Neural progenitor cell (in vitro differentiated cells): Measurements from ENCODE around the gene RAD51B. TPM values are rescaled to one million over a fixed set of nuclear protein-coding genes. Genes with fewer than 3 reads are reported as not detected.

Experiments
- DNase-seq: peaks from one replicate; pipeline ENCODE4 v3.0.0-alpha.2; 2016; ENCODE audit warnings: low spot score
- H2AFZ ChIP-seq: fragments of 200-600 bp; sonication (generic); replicated peaks from 2 replicates; pipeline ENCODE4 v1.6.1; 2016; ENCODE audit warnings: antibody characterized with exemption
- H3F3A ChIP-seq: fragments of 200-600 bp; sonication (generic); 2 replicates; pipeline ENCODE4 v1.6.1; 2016; ENCODE audit warnings: antibody characterized with exemption, low read depth
- H3K27ac ChIP-seq: fragments of 200-600 bp; sonication (generic); 2 replicates; pipeline ENCODE4 v1.5.1; 2016; ENCODE audit warnings: mild to moderate bottlenecking
- H3K27me3 ChIP-seq: fragments of 200-600 bp; sonication (generic); 2 replicates; pipeline ENCODE4 v1.6.1; 2016; ENCODE audit warnings: mild to moderate bottlenecking, moderate library complexity
- H3K36me3 ChIP-seq: fragments of 200-600 bp; sonication (generic); 2 replicates; pipeline ENCODE4 v1.5.1; 2016
- H3K4me1 ChIP-seq: fragments of 200-600 bp; sonication (generic); 2 replicates; pipeline ENCODE4 v1.6.1; 2016; ENCODE audit warnings: mixed run types
- H3K4me2 ChIP-seq: fragments of 200-600 bp; sonication (generic); 2 replicates; pipeline ENCODE4 v1.6.1; 2016
- H3K4me3 ChIP-seq: fragments of 200-600 bp; sonication (generic); 2 replicates; pipeline ENCODE4 v1.5.1; 2016
- H3K79me2 ChIP-seq: fragments of 200-600 bp; sonication (generic); 2 replicates; pipeline ENCODE4 v1.6.1; 2016; ENCODE audit warnings: low read depth
- H3K9ac ChIP-seq: fragments of 200-600 bp; sonication (generic); 2 replicates; pipeline ENCODE4 v1.6.1; 2016
- H3K9me3 ChIP-seq: fragments of 200-600 bp; sonication (generic); 2 replicates; pipeline ENCODE4 v1.5.1; 2016; ENCODE audit warnings: low read depth
- H4K20me1 ChIP-seq: fragments of 200-600 bp; sonication (generic); 2 replicates; pipeline ENCODE4 v1.6.1; 2016; ENCODE audit warnings: low read depth
- H3K27ac Mint-ChIP-seq: 3 replicates; pipeline ENCODE4 v1.8.0; 2021; ENCODE audit warnings: mixed read lengths
- H3K27me3 Mint-ChIP-seq: 2 replicates; pipeline ENCODE4 v1.8.0; 2022; ENCODE audit warnings: low read depth, mild to moderate bottlenecking, inconsistent platforms, moderate library complexity, mixed read lengths; ENCODE audit not compliant: insufficient read depth
- H3K36me3 Mint-ChIP-seq: 3 replicates; pipeline ENCODE4 v1.8.0; 2021; ENCODE audit warnings: mixed read lengths
- H3K4me1 Mint-ChIP-seq: 3 replicates; pipeline ENCODE4 v1.8.0; 2021; ENCODE audit warnings: mixed read lengths
- H3K4me3 Mint-ChIP-seq: 3 replicates; pipeline ENCODE4 v1.8.0; 2021; ENCODE audit warnings: mild to moderate bottlenecking, moderate library complexity, mixed read lengths
- H3K9me3 Mint-ChIP-seq: 3 replicates; pipeline ENCODE4 v1.8.0; 2020; ENCODE audit warnings: mixed read lengths
- CTCF ChIP-seq: fragments of 200-600 bp; sonication (generic); IDR thresholded peaks from 2 replicates; pipeline ENCODE4 v1.5.1; 2017; ENCODE audit warnings: antibody characterized with exemption, mild to moderate bottlenecking
- EZH2 ChIP-seq: fragments of 200-600 bp; sonication (generic); IDR thresholded peaks from 2 replicates; pipeline ENCODE4 v1.6.1; 2017; ENCODE audit warnings: antibody characterized with exemption, mild to moderate bottlenecking, moderate library complexity
- EZH2phosphoT487 ChIP-seq: fragments of 200-600 bp; sonication (generic); IDR thresholded peaks from 2 replicates; pipeline ENCODE4 v1.6.1; 2017; ENCODE audit warnings: antibody characterized with exemption
- total RNA-seq: library from RNA; depleted of rRNA; stranded (reverse); fragments of >200 nt; gene quantifications from 2 replicates; pipeline ENCODE4 v1.2.3, GENCODE V29; 2015; ENCODE audit warnings: low replicate concordance

RAD51B gene
- total RNA-seq, 1 donor from 2014 or later = 50.5 TPM

GRCh38 chr14:68627050-68627867, 807.7 kb downstream of the RAD51B start:
- H3K9me3 Mint-ChIP-seq = peaks cover 15% of the 10 kb centered on the region
- Histone ChIP-seq H3K36me3 (no peaks in the 10 kb centered on the region), H3K4me1 (peaks cover 17% of the 10 kb centered on the region), H3K4me3 (no peak overlapping the region), H3K27ac (no peak overlapping the region), H3K9ac (no peak overlapping the region), H3K79me2 (no peaks in the 10 kb centered on the region), H2AFZ (no peak overlapping the region), H3K4me2 (no peak overlapping the region), H3K9me3 (no peaks in the 10 kb centered on the region), H3F3A (peaks cover 12% of the 10 kb centered on the region), H3K27me3 (no peaks in the 10 kb centered on the region), H4K20me1 (no peaks in the 10 kb centered on the region)
- H3K4me3 Mint-ChIP-seq = no peak overlapping the region
- peaks cover 14% of the 10 kb centered on the region for H3K27me3 Mint-ChIP-seq
- DNase-seq = no peak
- TF ChIP-seq EZH2 = no peak
- no peak for TF ChIP-seq EZH2phosphoT487
- no peak for TF ChIP-seq CTCF
- H3K4me1 Mint-ChIP-seq = peaks cover 47% of the 10 kb centered on the region
- peak overlapping the region; percentile 39 for H3K27ac Mint-ChIP-seq
- H3K36me3 Mint-ChIP-seq = peaks cover 2% of the 10 kb centered on the region

GRCh38 chr14:68627868-68628604, 808.5 kb downstream of the RAD51B start:
- H3K9me3 Mint-ChIP-seq = peaks cover 15% of the 10 kb centered on the region
- Histone ChIP-seq H3K36me3 (no peaks in the 10 kb centered on the region), H3F3A (peaks cover 12% of the 10 kb centered on the region), H3K9me3 (no peaks in the 10 kb centered on the region), H3K27me3 (no peaks in the 10 kb centered on the region), H3K27ac (no peak overlapping the region), H3K4me2 (peak overlapping the region; percentile 70), H3K9ac (no peak overlapping the region), H3K4me3 (peak overlapping the region; percentile 31), H3K4me1 (peaks cover 17% of the 10 kb centered on the region), H4K20me1 (no peaks in the 10 kb centered on the region), H2AFZ (peak overlapping the region; percentile 67), H3K79me2 (no peaks in the 10 kb centered on the region)
- H3K27ac Mint-ChIP-seq = peak overlapping the region; percentile 10
- no peak for TF ChIP-seq EZH2
- TF ChIP-seq CTCF = no peak
- no peak for TF ChIP-seq EZH2phosphoT487
- no peaks in the 10 kb centered on the region for H3K36me3 Mint-ChIP-seq
- peaks cover 45% of the 10 kb centered on the region for H3K4me1 Mint-ChIP-seq
- DNase-seq = peak; percentile 88
- H3K4me3 Mint-ChIP-seq = no peak overlapping the region
- H3K27me3 Mint-ChIP-seq = peaks cover 14% of the 10 kb centered on the region

- peaks cover 46% of the 10 kb centered on the region for H3K4me1 Mint-ChIP-seq
- peak overlapping the region; percentile 70 for H3K4me2 ChIP-seq
These were observed 809.2 kb downstream of the RAD51B start for GRCh38 chr14:68628605-68629310.

More at GRCh38 chr14:68628605-68629310, 809.2 kb downstream of the RAD51B start:
- H3F3A ChIP-seq = peaks cover 12% of the 10 kb centered on the region
- H3K9me3 ChIP-seq = no peaks in the 10 kb centered on the region
- Mint-ChIP-seq H3K27ac (peak overlapping the region; percentile 78), H3K27me3 (peaks cover 14% of the 10 kb centered on the region), H3K36me3 (no peaks in the 10 kb centered on the region), H3K9me3 (peaks cover 15% of the 10 kb centered on the region), H3K4me3 (peak overlapping the region; percentile 28)
- peaks cover 17% of the 10 kb centered on the region for H3K4me1 ChIP-seq
- H3K4me3 ChIP-seq = peak overlapping the region; percentile 31
- H3K79me2 ChIP-seq = no peaks in the 10 kb centered on the region
- TF ChIP-seq EZH2phosphoT487 (no peak), EZH2 (no peak), CTCF (no peak)
- H3K27me3 ChIP-seq = no peaks in the 10 kb centered on the region
- peak; percentile 30 for DNase-seq
- no peaks in the 10 kb centered on the region for H3K36me3 ChIP-seq
- no peak overlapping the region for H3K9ac ChIP-seq
- H3K27ac ChIP-seq = no peak overlapping the region
- peak overlapping the region; percentile 67 for H2AFZ ChIP-seq
- H4K20me1 ChIP-seq = no peaks in the 10 kb centered on the region
